HCT116 (cell line): ENCODE results near the gene CACNA1F. TPM values are rescaled to one million over a fixed set of nuclear protein-coding genes. Genes with fewer than 3 reads are reported as not detected.

Experiments used
- ATAC-seq: fragments of 200-7000 bp; cut with Tn5 transposase; 2 replicates; pipeline ENCODE4 v1.9.1; 2020; ENCODE audit warnings: mild to moderate bottlenecking, moderate library complexity
- BruUV-seq: library from RNA; stranded (reverse); fragments of 400-500 nt; replicated peaks from 2 replicates; lab custom pipeline; 2021; lab: Mats Ljungman, UMichigan
- CTCF ChIA-PET: fragments of 300-600 bp; sonication (Branson Sonifier 250); formaldehyde crosslinking; loops from one replicate; lab custom pipeline; 2021; ENCODE audit warnings: antibody characterized with exemption; lab: Charles Lee
- POLR2A ChIA-PET: fragments of 300-600, 350-600 bp; sonication (Branson Sonifier 250); formaldehyde crosslinking; loops from one replicate; lab custom pipeline; 2021; ENCODE audit warnings: antibody characterized with exemption; lab: Charles Lee
- RAD21 ChIA-PET, 2 experiments: fragments of 300-600 bp; sonication (Branson Sonifier 250); formaldehyde crosslinking; loops; one replicate each; lab custom pipeline; 2023; ENCODE audit warnings: low total read pairs in 2 of 2; ENCODE audit not compliant: uncharacterized antibody in 2 of 2, unreplicated experiment in 2 of 2, low non-redundant PET in 1 of 2; lab: Charles Lee
- DNase-seq: peaks from one replicate; pipeline ENCODE4 v3.0.0-alpha.2; 2010; ENCODE audit warnings: low read depth, low spot score
- H2AFZ ChIP-seq: fragments of 200-600 bp; shearing (Covaris generic), sonication (generic); 2 replicates; pipeline ENCODE4 v1.6.1; 2017; ENCODE audit warnings: low read depth, mixed run types, mixed read lengths, antibody characterized with exemption, low read length; ENCODE audit not compliant: poor library complexity, severe bottlenecking
- H3K27ac ChIP-seq: 2 replicates; pipeline ENCODE4 v1.5.1; 2012; ENCODE audit warnings: low read depth, low read length
- H3K27me3 ChIP-seq: fragments of 200-600 bp; sonication (generic); 2 replicates; pipeline ENCODE4 v1.6.1; 2016; ENCODE audit warnings: mixed run types, low read length, mixed read lengths; ENCODE audit not compliant: insufficient read depth
- H3K36me3 ChIP-seq, 2 experiments: fragments of 200-500 bp in 1 of 2; fragments of 200-600 bp in 1 of 2; sonication (Bioruptor generic) in 1 of 2; sonication (generic) in 1 of 2; 2 replicates each; pipeline versions ENCODE4 v1.5.1 to v1.6.1; 2014 to 2016; ENCODE audit warnings: low read length in 2 of 2, inconsistent platforms in 1 of 2, mixed read lengths in 1 of 2, mixed run types in 1 of 2; ENCODE audit not compliant: insufficient read depth in 2 of 2, control insufficient read depth in 1 of 2
- H3K4me1 ChIP-seq, 2 experiments: fragments of 200-600 bp in 1 of 2; sonication (generic) in 1 of 2; 2 replicates each; pipeline versions ENCODE4 v1.5.1 to v1.6.1; 2012 to 2017; ENCODE audit warnings: low read length in 2 of 2, inconsistent platforms in 1 of 2, mild to moderate bottlenecking in 1 of 2, mixed read lengths in 1 of 2, mixed run types in 1 of 2, moderate library complexity in 1 of 2; ENCODE audit not compliant: insufficient read depth in 2 of 2, control insufficient read depth in 1 of 2
- H3K4me2 ChIP-seq: fragments of 200-600 bp; sonication (generic); 2 replicates; pipeline ENCODE4 v1.6.1; 2017; ENCODE audit warnings: mixed run types, low read length, mixed read lengths
- H3K4me3 ChIP-seq, 2 experiments: fragments of 200-600 bp in 1 of 2; sonication (generic) in 1 of 2; replicated peaks in 1 of 2; 2 replicates each; pipeline ENCODE4 v1.5.1; 2011 to 2016; ENCODE audit warnings: low read length in 2 of 2, control low read depth in 1 of 2, low read depth in 1 of 2, mild to moderate bottlenecking in 1 of 2, mixed read lengths in 1 of 2, mixed run types in 1 of 2
- H3K79me2 ChIP-seq: fragments of 200-600 bp; sonication (generic); 2 replicates; pipeline ENCODE4 v1.6.1; 2017; ENCODE audit warnings: mild to moderate bottlenecking, mixed run types, low read length, moderate library complexity, mixed read lengths; ENCODE audit not compliant: insufficient read depth
- H3K9ac ChIP-seq: fragments of 200-600 bp; sonication (generic); 2 replicates; pipeline ENCODE4 v1.6.1; 2016; ENCODE audit warnings: low read length, mixed read lengths
- H3K9me2 ChIP-seq: fragments of 200-600 bp; sonication (generic), shearing (Covaris generic); 2 replicates; pipeline ENCODE4 v1.6.1; 2017; ENCODE audit warnings: mixed run types, mild to moderate bottlenecking, moderate library complexity; ENCODE audit not compliant: insufficient read depth
- H3K9me3 ChIP-seq, 2 experiments: fragments of 200-500 bp in 1 of 2; fragments of 200-600 bp in 1 of 2; sonication (Bioruptor generic) in 1 of 2; sonication (generic) in 1 of 2; 2 replicates each; pipeline ENCODE4 v1.6.1; 2014 to 2017; ENCODE audit warnings: low read length in 2 of 2, mixed read lengths in 2 of 2, inconsistent platforms in 1 of 2, low read depth in 1 of 2, mild to moderate bottlenecking in 1 of 2, mixed run types in 1 of 2, moderate library complexity in 1 of 2; ENCODE audit not compliant: control insufficient read depth in 1 of 2, insufficient read depth in 1 of 2
- H4K20me1 ChIP-seq: fragments of 200-600 bp; sonication (generic), shearing (Covaris generic); 2 replicates; pipeline ENCODE4 v1.6.1; 2017; ENCODE audit warnings: mixed run types, mild to moderate bottlenecking, moderate library complexity; ENCODE audit not compliant: insufficient read depth
- EGR1 ChIP-seq: IDR thresholded peaks from 2 replicates; pipeline ENCODE4 v1.6.1; 2012; ENCODE audit warnings: low read depth
- ELF1 ChIP-seq: IDR thresholded peaks from 2 replicates; pipeline ENCODE4 v1.6.1; 2012; ENCODE audit warnings: low read depth, borderline replicate concordance
- POLR2AphosphoS5 ChIP-seq: IDR thresholded peaks from 2 replicates; pipeline ENCODE4 v1.6.1; 2011; ENCODE audit warnings: mild to moderate bottlenecking, low read depth, low read length, moderate library complexity
- TCF7L2 ChIP-seq: IDR thresholded peaks from 2 replicates; pipeline ENCODE4 v1.7.0; 2011; ENCODE audit warnings: borderline replicate concordance, inconsistent platforms; ENCODE audit not compliant: insufficient read depth, insufficient read length; ENCODE audit errors: extremely low read depth
- intact Hi-C: fragments of 100-400 bp; cut with micrococcal nuclease; formaldehyde crosslinking; loops from 2 replicates; pipeline ENCODE4 v1.10.0; 2022
- total RNA-seq: library from RNA; stranded (reverse); gene quantifications from one replicate; pipeline ENCODE4 v1.2.1, GENCODE V29; 2021; ENCODE audit not compliant: unreplicated experiment
- TF ChIP-seq, protein P1 (sequence below): IDR thresholded peaks from 2 replicates; pipeline ENCODE4 v1.6.1; 2012; ENCODE audit warnings: low read depth

CACNA1F gene
- total RNA-seq, 1 experiment from 2014 or later, result not detected

DNA sequence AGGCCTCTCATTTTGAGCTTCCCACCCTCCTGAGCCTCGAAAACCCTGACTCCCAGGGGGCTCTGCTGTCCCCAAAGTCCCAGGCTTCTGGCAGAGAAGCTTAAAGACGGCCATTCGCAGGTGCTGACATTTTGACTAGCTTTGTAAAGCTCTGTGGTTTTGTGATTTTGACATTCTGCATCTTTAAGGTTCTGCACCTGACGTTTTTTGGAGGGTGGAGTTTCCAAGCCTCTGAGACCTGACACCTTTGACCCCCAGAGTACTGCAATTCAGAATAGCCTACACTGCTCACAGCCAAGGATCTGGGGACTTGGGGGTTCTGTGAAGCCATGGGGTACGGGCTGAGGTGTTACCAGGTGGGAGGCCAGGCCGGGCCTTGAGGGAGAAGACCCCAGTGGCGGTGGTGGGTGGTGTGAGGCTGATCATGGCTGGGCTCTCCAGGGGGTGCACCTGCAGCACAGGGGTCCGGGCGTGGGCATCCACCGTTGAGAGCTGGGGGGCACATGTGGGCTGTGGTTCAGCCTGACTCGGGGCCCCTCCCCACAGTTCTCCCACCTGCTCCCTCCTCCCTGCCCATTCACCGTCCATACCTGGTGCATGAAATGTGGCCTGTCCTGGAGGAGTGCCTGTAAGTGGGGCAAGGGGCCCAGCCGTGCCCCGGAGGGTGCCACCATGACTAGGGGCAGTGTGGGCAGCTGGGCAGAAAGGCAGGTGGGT lies 24.1 kb upstream of the CACNA1F start:
- TF ChIP-seq, protein P1, sequence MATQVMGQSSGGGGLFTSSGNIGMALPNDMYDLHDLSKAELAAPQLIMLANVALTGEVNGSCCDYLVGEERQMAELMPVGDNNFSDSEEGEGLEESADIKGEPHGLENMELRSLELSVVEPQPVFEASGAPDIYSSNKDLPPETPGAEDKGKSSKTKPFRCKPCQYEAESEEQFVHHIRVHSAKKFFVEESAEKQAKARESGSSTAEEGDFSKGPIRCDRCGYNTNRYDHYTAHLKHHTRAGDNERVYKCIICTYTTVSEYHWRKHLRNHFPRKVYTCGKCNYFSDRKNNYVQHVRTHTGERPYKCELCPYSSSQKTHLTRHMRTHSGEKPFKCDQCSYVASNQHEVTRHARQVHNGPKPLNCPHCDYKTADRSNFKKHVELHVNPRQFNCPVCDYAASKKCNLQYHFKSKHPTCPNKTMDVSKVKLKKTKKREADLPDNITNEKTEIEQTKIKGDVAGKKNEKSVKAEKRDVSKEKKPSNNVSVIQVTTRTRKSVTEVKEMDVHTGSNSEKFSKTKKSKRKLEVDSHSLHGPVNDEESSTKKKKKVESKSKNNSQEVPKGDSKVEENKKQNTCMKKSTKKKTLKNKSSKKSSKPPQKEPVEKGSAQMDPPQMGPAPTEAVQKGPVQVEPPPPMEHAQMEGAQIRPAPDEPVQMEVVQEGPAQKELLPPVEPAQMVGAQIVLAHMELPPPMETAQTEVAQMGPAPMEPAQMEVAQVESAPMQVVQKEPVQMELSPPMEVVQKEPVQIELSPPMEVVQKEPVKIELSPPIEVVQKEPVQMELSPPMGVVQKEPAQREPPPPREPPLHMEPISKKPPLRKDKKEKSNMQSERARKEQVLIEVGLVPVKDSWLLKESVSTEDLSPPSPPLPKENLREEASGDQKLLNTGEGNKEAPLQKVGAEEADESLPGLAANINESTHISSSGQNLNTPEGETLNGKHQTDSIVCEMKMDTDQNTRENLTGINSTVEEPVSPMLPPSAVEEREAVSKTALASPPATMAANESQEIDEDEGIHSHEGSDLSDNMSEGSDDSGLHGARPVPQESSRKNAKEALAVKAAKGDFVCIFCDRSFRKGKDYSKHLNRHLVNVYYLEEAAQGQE, result no peak
- no peak for TF ChIP-seq ELF1
- TF ChIP-seq EGR1, result no peak
- TF ChIP-seq POLR2AphosphoS5, result no peak
- no peak for TF ChIP-seq TCF7L2
- ATAC-seq (no peak), DNase-seq (no peak)
- Histone ChIP-seq H4K20me1 (no peaks in the 10 kb centered on the region), H3K4me1 (no peaks in the 10 kb centered on the region), H3K9ac (no peak overlapping the region), H2AFZ (no peak overlapping the region), H3K4me3 (no peak overlapping the region), H3K27ac (no peak overlapping the region), H3K9me2 (no peaks in the 10 kb centered on the region), H3K36me3 (no peaks in the 10 kb centered on the region), H3K4me2 (no peak overlapping the region), H3K79me2 (no peaks in the 10 kb centered on the region), H3K9me3 (no peaks in the 10 kb centered on the region), H3K27me3 (no peaks in the 10 kb centered on the region)
- intact Hi-C loops, result no loop called here
- RAD21 ChIA-PET, result no interaction called here
- POLR2A ChIA-PET, result interaction anchor here (1.0 kb wide), 1 partner anchor 12 kb away, joined by 3 read pairs; no protein-coding TSS in a partner anchor
- CTCF ChIA-PET, result no interaction called here
- no TSS peak for BruUV-seq
